Stimulated activated naive CD4-positive, alpha-beta T cell treated with Interleukin-2 at 50 U/mL for 16 hours (primary cell): Measurements from ENCODE around the gene GGT6.

Experiments
- DNase-seq: peaks from one replicate; lab custom pipeline; 2025; lab: John Stamatoyannopoulos, UW

GGT6 gene

DNA sequence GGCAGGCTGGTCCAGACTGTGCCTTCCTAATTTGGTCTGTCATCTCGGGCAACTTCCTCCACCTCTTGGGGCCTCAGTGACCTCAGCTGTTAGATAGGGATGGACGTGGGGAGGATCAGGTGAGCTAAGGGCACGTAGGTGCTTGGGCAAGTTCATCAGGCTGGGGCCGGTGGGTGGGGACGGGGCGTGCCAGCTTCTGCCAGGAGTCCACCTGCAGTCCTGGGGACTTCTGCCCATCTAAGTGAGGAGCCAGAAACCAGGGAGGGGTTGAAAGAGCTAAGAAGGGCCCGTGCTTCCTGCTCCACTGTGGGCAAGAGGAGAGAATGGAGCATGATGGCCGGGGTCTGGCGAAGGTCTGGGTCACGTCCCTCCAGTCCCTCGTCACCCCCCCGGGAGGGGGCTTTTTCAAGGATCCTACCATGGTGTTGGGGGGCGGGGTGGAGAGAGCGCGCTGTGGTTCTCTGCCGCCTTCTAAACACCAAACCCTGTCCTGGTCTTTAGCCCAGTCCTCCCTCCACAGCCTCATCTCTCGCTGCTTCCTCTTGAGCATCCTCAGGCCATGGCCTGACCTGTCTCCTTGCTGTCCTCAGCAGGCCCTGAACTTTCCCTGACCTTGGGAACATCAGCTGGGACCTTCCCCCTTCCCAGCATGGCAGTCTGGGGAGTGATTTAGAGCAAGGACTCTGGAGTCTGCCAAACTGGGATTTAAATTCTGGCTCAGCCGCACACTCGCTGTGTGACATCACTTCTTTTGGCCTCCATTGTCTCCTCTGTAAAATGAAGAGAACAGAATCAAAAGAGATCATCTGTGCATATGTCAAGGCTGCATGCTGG lies 40.1 kb downstream of the GGT6 start:
- DNase-seq, result no peak

DNA sequence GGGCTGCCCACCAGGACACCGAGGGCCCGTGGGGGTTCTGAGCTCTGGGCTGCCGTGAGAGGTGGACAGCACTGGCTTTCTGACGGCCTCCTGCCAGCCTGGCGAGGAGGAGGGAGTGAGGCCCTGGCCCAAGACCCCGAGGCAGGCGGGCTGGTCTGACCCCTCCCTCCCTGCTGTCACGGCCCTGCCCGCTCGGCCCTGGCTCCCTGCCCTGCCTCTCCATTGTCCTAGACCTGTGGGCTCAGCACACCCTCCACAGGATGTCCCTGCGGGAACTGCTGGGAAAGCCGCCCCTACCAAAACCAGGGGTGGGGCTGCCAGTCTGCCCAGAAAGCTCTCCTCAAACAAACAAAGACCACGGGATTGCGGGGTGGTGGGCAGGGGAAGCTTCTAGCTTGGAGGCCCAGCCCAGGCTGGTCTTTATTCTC lies 41.0 kb downstream of the GGT6 start:
- DNase-seq, result no peak

DNA sequence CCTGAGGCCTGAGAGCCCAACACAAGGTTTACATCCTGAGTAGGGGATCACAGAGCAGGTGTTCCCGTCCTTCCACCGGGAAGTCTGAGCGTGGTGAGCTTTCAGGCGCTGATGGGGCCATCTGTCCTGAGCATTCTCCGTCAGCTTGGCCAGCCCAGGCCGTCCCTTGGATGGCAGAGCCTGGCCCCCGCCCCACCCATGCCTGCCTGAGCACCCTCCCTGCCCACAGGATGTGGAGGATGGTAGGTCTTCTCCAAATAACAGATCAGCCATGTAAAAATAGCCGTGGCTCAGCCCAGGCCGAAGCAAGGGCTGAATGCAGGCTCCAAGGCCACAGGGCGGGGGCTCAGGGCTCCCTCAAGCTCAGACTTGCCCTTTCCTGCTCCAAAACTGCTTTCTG lies 41.5 kb downstream of the GGT6 start:
- no peak for DNase-seq

DNA sequence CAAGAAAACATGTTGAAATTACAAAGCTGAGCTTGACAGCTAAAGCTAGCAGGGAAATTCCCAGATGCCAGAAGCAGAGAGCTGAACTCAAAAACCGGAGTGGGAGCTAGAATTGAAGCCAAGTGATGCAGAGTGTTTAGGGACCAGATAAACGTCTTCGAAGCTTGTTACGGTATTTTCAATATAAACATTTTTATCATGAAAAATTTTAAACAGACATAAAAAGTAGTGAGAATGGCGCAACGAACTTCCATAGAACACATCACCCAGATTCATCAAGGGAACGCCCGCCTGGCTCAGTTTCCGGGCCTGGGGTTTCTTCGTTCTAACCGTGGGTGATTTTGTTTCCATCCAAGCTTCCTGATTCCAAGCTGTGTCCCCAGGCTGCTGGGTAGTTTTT lies 43.6 kb downstream of the GGT6 start:
- no peak for DNase-seq

DNA sequence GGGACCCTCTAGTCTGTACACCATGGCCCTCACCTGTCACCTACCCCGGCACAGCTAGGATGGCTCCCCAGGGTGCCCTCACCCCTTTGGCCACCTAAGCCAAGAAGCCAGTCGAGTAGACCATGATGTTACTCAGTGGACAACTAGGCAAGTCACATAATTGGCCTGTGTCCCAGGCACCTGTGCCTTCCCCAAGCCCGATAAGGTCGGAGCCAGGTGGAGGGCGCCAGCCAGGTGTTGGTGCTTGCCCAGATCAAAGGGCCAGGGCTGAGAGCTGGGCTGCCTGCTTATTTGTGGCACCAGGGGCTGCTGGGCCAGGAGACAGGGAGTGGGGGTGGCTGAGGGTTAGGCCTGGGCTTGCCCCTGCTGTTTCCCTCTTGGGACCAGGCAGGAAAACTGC lies 44.9 kb downstream of the GGT6 start:
- DNase-seq, result no peak

DNA sequence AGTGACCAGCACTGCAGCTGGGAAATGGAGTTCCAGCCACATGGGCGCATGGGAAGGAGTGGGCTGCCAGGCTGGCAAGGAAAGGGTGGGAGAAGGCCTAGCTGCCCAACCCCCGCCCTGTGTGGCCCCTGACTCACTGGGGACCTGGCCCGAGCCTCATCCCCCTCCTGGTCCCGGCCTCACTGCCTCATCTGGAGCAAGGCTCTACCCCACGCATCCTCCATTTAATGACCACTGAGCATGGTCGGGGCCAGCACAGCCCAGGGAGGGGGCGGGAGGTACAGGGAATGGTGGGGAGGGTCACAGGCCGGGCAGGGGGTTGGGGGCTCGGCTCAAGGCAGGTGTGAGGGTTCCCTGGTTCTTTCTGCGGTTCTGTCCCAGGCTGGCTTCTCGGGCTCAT lies 45.6 kb downstream of the GGT6 start:
- no peak for DNase-seq

DNA sequence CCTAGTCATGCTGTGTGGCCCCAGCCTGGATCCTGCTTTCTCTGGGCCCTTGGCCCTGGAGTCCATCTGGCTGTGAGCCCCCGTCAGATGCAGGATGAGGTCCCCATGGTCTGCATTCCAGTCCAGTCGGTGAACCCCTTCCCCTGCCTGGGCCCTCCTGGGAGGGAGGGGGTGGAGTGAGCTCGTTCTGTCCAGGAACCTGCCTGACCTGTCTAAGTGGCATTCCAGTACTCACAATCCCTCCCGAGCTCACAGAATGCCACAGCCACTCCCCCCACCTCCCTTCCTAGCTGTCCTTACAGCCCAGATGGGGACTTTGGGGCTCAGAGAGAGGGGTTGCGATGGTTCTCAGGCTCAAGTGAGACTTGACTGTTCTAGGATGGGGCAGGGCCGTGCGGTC lies 46.2 kb downstream of the GGT6 start:
- DNase-seq, result no peak

DNA sequence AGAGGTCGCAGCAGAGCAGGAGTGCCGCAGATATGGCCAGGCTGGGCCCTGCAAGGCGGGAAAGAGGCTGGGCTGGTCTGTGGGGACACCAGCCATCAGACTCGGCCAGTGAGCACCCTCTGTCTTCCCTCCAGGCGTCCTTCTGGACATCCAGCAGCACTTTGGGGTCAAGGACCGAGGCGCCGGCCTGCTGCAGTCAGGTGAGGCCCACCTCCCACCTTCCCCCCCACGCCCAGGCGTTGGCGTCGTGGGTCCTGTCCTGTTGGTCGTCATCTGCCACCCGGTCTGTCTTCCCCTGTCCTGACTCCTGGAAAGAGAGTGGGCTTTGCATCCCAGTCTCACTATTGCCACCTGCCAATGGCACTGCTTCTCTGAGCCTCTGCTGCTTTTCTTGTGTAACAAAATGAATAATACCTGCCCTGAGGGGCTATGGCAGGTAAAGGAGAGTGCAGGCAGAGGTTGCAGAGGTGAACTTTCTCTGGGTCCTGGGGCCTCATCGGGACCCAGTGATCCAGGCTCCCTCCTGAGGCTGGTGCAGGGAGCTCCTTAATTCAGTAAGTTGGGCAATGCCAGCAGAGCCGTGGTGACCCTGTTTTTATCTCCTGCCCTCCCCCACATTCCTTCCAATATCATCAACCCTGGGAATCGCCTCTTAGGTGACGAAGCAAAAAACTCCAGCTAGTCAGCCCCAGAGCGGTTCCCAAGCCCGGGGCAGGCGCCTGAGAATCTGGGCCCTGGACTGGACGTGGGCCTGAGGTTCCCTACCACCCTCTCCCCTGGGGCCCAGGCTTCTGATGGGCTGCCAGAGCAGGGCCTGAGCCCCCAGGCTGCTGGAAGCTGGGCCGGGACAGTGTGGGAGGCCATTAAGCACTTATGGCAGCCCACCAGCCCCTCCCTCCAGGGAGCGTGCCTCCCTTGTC lies 47.0 kb downstream of the GGT6 start:
- no peak for DNase-seq

DNA sequence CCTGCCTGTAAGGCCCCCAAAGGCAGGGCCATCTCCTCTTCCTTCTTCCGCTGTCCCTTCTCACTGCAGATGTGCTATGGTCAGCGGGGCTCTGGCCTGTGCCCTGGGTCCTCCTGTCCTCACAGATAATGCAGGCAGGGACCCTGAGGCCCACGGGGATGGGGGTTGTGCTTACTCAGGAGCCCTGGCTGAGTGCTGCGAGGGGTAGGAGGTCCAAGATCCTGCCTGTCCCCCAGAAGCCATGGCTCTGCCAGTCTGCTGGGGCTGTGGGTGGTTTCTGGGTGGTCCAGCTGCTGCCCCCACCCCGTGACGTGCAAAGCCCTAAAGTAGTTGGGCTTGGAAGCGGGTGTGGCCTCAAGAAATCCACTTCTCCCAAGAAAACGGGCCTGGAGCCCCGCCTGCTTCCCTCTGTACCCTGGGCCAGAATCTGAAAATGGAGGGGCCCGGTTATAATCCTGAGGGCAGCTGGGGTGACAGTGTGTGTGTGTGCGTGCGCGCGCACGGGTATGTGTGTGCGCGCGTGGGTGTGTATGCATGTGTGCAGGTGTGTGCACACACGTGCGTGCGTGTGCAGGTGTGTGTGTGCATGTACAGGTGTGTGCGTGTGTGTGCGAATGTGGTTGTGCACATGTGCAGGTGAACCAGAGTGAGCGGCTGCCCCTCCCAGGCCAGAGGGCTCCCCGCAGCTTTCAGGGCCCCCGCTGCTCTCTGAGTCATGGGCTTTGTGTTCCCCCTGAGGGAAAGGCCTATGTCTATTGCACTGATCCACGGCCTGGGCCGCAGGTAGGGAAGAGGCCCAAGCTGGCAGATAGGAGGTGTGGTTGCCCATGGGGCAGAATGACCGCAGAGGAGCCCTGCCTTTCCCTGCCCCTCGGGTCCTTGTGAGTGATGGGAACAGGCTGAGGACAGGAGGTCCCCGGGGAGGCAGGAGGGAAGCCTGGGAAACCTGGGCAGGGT lies 47.9 kb downstream of the GGT6 start:
- no peak for DNase-seq

DNA sequence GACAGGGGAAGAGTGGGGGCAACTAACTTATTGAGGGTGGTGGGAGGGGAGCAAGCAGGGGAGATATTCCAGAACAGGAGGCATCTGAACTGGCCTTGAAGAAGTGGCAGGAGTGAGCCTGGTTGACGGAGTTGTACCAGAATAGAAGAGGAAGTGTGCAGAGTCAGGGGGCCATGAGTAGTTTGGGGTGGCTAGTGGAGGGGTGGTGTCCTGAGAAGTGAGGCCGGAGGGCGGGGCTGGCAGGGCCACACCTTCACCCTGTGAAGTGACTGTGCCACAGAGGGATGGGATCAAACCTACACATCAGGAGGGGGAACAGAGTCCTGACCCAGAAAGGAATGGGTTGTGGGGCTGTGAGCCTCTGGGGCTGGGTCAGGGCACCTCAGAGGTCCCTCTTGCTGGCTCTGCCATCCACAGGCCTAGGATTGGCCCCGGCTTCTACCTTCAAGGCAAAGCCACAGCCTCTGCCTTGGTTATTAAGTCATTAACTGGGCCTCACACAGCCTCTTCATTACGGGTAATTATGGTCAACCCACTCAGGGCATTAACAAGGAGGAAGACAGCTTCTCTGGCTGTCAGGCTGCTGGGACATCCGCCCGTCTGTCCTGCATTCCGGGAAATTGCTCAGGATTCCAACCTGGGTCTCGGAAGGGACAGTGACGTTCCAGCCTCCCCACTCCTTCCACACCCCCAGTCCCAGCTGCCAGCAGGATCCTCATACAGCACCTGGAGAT lies 49.0 kb downstream of the GGT6 start:
- DNase-seq, result no peak

DNA sequence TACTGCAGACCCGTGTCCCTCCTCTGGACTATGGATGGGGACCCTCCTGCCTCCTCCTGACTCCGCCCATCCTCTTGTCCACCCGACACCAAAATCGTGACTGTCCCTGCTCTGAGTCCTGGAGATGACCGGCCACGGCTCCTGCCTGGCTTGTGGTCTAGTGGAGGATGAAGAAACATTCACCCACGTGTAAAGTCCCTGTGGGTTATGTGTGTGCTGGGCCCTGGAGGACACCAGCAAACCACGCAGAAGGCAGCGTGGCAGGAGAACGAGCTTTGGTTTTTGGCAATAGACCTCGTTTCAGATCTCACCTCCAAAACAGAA lies 49.8 kb downstream of the GGT6 start:
- no peak for DNase-seq

DNA sequence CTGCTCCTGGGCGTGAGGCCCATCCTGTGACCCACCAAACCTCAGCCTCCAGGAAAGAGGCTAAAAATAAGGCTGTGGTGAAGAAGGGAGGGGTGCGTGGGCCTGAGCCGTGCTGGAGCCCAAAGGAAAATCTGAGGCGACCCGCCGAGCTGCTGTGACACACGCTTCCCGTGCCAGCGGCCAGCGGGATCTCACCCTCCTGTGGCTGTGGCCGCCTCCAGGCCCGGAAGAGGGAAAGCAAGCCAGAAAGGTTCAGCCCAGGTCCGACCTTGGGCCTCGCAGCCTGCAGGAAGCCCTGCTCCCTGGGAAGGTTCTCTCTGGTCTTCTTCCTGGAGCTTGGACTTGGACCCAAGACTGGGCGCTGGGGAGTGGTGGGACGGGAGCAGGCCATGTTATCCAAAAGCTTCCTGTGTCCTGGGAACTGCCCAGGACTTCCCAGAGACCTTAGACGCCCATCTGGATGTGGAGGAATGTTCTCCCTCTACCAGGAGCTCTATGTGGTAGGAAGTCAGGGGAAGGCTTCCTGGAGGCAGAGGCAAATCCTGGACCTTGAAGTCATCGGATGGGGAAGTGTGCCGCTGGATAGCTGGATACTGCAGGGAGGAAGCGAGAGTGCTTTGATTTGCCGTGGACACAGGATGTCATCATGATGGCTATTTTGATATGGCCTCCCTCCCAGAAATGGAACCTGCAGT lies 50.3 kb downstream of the GGT6 start:
- DNase-seq, result no peak

DNA sequence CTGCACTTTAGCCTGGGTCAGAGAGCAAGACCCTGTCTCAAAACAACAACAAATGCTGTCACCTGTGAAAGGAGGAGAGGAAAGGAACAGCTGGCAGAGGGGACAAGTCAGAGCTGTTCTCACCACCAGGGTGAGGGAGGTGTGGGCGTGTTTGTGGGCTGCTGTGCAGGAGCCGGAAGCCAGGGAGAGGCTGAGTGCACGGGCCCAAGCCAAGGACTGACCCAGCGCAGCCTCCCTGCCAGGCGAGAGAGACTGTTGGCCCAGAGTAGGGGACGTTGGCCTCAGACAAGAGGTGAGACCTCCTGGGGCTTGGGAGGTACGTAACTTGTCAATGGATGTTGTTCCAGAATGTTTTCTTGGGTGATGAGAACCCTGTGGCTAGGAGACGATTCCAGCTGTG lies 51.0 kb downstream of the GGT6 start:
- no peak for DNase-seq

DNA sequence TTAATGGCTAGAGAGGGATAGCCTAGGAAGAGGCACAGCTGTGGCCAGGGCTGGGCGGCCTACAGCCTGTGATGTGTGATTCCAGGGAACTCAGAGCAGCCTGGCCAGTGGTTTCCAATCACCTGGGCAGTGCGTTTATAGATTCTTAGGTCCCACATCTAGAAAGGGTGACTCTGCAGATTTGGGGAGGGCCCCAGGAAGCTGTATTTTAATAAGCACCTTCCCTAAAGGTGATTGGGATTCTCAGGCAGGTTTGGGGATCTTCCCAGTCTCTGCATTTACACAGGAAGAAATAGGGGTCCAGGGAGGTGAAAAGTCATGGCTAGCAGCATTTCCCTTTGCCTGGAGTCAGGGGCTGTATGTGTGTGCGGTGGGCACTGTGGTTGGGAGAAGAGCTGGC lies 52.2 kb downstream of the GGT6 start:
- DNase-seq, result no peak

DNA sequence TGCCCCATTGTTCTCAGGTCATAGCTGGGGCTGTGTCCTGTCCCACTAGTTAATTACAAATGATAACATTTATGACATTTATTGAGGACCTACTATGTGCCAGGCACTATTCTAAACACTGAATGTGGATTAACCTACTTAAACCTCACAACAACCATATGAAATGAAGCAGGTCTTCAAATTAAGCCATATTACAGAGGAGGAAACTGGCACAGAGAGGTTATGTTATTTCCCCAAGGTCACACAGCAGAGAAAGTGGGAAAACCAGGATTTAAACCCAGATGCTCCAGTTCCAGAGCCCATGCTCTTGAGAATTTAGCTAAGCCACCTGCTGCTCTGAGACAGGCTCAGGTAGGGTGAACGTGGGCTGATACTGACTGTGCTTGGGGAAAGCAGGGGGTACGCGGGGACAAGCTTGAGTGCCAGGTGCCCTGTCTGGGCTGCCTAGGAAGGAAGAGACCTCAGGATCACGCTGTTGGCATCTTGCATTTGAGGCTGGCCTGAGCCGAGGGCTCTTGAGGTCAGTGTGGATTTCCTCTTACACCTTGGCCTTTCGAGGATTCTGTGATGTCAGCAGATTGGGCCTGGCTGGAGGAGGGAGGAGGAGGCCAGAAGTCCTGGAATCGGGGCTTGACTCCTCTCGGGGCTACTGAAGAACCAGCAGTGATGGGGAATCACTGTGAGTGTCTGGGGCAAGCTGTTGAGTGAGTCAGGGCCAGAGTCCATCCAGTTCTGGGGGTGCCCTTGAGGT lies 52.8 kb downstream of the GGT6 start:
- no peak for DNase-seq
